ENCODE results near the gene RGN.

DNA sequence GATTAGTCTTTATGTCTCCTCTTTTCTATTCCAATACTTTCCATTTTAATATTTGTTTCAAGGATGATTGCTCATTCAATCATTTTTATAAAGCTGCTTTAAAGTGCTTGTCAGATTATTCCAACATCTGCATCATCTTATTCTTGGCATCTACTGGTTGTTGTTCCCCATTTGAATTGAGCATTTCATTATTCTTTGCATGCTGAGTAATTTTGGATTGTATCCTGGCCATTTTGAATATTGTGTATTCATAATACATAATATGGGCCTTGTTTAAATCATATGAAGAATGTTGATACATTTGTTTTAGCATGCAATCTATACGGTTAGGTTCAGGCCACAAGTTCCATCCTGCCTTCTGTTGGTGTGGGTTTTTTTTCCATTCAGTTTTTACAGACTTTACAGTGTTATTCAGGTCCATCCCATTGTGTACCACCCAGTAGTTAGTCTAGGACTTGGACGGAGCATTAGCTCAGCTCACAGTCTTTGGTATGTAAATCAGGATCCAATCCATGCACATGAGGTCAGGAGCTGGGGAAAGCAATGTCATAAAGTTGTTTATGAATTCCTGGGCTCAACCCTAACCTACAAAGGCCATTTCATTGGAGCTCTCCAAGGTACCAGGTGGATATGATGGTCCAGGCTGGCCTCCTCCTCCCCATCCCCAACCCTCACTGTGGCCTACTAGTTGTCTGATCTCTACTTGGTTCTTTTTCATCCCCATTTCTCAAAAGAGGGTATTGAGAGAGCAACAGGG is 20.3 kb downstream of the RGN start:
- TF ChIP-seq, protein P1, sequence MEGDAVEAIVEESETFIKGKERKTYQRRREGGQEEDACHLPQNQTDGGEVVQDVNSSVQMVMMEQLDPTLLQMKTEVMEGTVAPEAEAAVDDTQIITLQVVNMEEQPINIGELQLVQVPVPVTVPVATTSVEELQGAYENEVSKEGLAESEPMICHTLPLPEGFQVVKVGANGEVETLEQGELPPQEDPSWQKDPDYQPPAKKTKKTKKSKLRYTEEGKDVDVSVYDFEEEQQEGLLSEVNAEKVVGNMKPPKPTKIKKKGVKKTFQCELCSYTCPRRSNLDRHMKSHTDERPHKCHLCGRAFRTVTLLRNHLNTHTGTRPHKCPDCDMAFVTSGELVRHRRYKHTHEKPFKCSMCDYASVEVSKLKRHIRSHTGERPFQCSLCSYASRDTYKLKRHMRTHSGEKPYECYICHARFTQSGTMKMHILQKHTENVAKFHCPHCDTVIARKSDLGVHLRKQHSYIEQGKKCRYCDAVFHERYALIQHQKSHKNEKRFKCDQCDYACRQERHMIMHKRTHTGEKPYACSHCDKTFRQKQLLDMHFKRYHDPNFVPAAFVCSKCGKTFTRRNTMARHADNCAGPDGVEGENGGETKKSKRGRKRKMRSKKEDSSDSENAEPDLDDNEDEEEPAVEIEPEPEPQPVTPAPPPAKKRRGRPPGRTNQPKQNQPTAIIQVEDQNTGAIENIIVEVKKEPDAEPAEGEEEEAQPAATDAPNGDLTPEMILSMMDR (IDR thresholded peaks at IDR 0.05), result no peak
- TF ChIP-seq POLR2A (IDR thresholded peaks at IDR 0.05), result no peak

Measured in heart left ventricle (tissue), 13 donors.